Measurements from ENCODE around the gene CAPN12.

DNA sequence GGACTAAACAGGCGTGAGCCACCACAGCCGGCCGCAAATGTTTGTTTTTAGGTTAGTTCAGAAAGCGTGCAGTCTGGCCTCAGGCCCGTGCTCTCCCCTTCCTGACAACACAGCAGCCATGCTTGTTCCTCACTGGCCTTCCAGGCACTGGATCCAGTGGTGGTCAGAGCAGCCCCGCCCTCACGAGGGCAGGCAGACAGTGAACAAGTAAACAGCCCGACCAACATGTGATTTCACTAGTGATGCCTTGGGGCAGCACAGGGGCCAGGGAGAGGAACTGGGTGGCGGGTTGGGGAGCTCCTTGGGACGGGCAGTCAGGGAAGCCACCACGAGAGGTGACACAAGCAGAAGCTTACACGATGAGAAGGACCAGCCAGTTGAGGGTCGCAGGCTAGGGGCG, 40.8 kb downstream of the CAPN12 start:
- TF ChIP-seq CTCF (IDR thresholded peaks at IDR 0.05; ENCODE audit: low read depth, low read length) (no peak), EZH2phosphoT487 (IDR thresholded peaks at IDR 0.05; ENCODE audit: low read depth) (no peak)
